CD4-positive, alpha-beta T cell (primary cell): ENCODE data around the gene FAM83F. TPM values are rescaled to one million over a fixed set of nuclear protein-coding genes. Genes with fewer than 3 reads are reported as not detected.

ENCODE experiments used
- ATAC-seq: fragments of 200-7000 bp; cut with Tn5 transposase; one replicate; pipeline ENCODE4 v1.10.0; 2022; ENCODE audit warnings: mild to moderate bottlenecking; ENCODE audit not compliant: poor library complexity
- CTCF ChIA-PET: fragments of 350-600 bp; sonication (Branson Sonifier 250); formaldehyde crosslinking; loops from one replicate; lab custom pipeline; 2021; ENCODE audit warnings: antibody characterized with exemption, inconsistent platforms; lab: Charles Lee
- POLR2A ChIA-PET: fragments of 350-600 bp; sonication (Branson Sonifier 250); formaldehyde crosslinking; loops from one replicate; lab custom pipeline; 2021; ENCODE audit warnings: antibody characterized with exemption, inconsistent platforms; lab: Charles Lee
- DNase-seq, 14 experiments: peaks; one replicate each; pipeline ENCODE4 v3.0.0-alpha.2; 2013 to 2020; ENCODE audit warnings: mixed read lengths in 2 of 14
- H3K27ac ChIP-seq, 2 donors: one replicate each; pipeline versions ENCODE4 v1.5.1 to v1.7.0; 2013; ENCODE audit warnings: low read length in 2 of 2, low read depth in 1 of 2, mild to moderate bottlenecking in 1 of 2
- H3K27me3 ChIP-seq, 2 experiments: 1 replicate in 1 of 2; 2 replicates in 1 of 2; pipeline versions ENCODE4 v1.6.1 to v1.7.0; 2013; ENCODE audit warnings: low read length in 2 of 2, control low read depth in 1 of 2, mild to moderate bottlenecking in 1 of 2, moderate library complexity in 1 of 2; ENCODE audit not compliant: insufficient read depth in 2 of 2, control insufficient read depth in 1 of 2
- H3K36me3 ChIP-seq: one replicate; pipeline ENCODE4 v1.6.1; 2013; ENCODE audit warnings: low read length, control low read depth; ENCODE audit not compliant: insufficient read depth
- H3K4me1 ChIP-seq: one replicate; pipeline ENCODE4 v1.6.1; 2013; ENCODE audit warnings: low read length, control low read depth; ENCODE audit not compliant: insufficient read depth
- H3K4me3 ChIP-seq: one replicate; pipeline ENCODE4 v1.5.1; 2013; ENCODE audit warnings: mild to moderate bottlenecking, low read length, moderate library complexity
- H3K9me3 ChIP-seq, 2 experiments: 1 replicate in 1 of 2; 2 replicates in 1 of 2; pipeline versions ENCODE4 v1.6.1 to v1.7.0; 2013; ENCODE audit warnings: low read length in 2 of 2, mild to moderate bottlenecking in 2 of 2, control low read depth in 1 of 2, moderate library complexity in 1 of 2; ENCODE audit not compliant: control insufficient read depth in 1 of 2, insufficient read depth in 1 of 2
- H3K27ac Mint-ChIP-seq: one replicate; pipeline ENCODE4 v1.8.0; 2020; ENCODE audit warnings: mixed read lengths
- H3K27me3 Mint-ChIP-seq: one replicate; pipeline ENCODE4 v1.8.0; 2021; ENCODE audit warnings: mixed read lengths
- H3K36me3 Mint-ChIP-seq: one replicate; pipeline ENCODE4 v1.8.0; 2021; ENCODE audit warnings: low read depth, mixed read lengths
- H3K4me1 Mint-ChIP-seq: one replicate; pipeline ENCODE4 v1.8.0; 2021; ENCODE audit warnings: low read depth, mixed read lengths
- H3K4me3 Mint-ChIP-seq: one replicate; pipeline ENCODE4 v1.8.0; 2020; ENCODE audit warnings: mild to moderate bottlenecking, mixed read lengths
- H3K9me3 Mint-ChIP-seq: one replicate; pipeline ENCODE4 v1.8.0; 2020; ENCODE audit warnings: mixed read lengths
- intact Hi-C, 2 experiments: fragments of 100-400 bp; cut with DNase I in 1 of 2; cut with micrococcal nuclease in 1 of 2; formaldehyde crosslinking; loops; one replicate each; pipeline versions ENCODE4 v1.15.1 to v1.9.0; 2023 to 2025; cut with DNase I, micrococcal nuclease
- total RNA-seq, 174 experiments: library from RNA in 2 of 174; stranded (reverse) in 2 of 174; gene quantifications; one replicate each; pipeline ENCODE4 v1.2.3 and lab custom pipeline; 2021 to 2026
- TF ChIP-seq, protein P1 (sequence below): fragments of 200-600 bp; IDR thresholded peaks from one replicate; pipeline ENCODE4 v1.8.0; 2022; ENCODE audit warnings: antibody characterized with exemption, mild to moderate bottlenecking

FAM83F gene
- total RNA-seq, 2 experiments from 2014 or later: 5.2 to 6.8 TPM

DNA sequence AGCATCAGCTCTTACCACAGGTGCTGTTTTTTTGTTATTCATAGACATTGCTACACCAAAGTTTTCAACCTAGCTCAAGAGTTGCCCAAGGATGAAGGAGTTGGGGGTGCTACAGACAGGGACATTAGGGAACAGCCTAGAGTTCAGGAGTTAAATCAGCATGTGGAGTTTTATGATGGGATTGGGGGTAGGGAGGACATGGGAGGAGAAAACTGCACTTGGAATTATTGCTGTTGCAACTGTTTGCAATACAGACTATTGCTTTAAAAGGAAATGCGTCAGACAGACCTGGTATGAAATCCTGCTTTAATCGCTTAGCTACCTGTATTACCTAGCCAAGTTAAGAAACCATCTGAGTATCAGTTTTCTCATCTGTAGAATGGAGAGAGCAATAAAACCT, 28.3 kb upstream of the FAM83F start:
- CTCF ChIA-PET: interaction anchor here (1.9 kb wide), 1 partner anchor 58 kb away, joined by 4 read pairs; no protein-coding TSS in a partner anchor
- Mint-ChIP-seq H3K27ac (peak overlapping the region; percentile 80), H3K4me3 (no peak overlapping the region), H3K27me3 (no peaks in the 10 kb centered on the region), H3K36me3 (peaks cover 98% of the 10 kb centered on the region), H3K4me1 (peaks cover 26% of the 10 kb centered on the region), H3K9me3 (no peaks in the 10 kb centered on the region)
- POLR2A ChIA-PET: interaction anchor here (0.7 kb wide), 2 partner anchors 51 to 61 kb away, joined by 3 read pairs; no protein-coding TSS in a partner anchor
- H3K4me3 ChIP-seq: no peak overlapping the region
- no peak overlapping the region for H3K27ac ChIP-seq
- intact Hi-C loops: no loop called here
- H3K4me1 ChIP-seq: peaks cover 9% of the 10 kb centered on the region
- no peak for DNase-seq
- H3K36me3 ChIP-seq: peaks cover 97% of the 10 kb centered on the region
- TF ChIP-seq, protein P1, sequence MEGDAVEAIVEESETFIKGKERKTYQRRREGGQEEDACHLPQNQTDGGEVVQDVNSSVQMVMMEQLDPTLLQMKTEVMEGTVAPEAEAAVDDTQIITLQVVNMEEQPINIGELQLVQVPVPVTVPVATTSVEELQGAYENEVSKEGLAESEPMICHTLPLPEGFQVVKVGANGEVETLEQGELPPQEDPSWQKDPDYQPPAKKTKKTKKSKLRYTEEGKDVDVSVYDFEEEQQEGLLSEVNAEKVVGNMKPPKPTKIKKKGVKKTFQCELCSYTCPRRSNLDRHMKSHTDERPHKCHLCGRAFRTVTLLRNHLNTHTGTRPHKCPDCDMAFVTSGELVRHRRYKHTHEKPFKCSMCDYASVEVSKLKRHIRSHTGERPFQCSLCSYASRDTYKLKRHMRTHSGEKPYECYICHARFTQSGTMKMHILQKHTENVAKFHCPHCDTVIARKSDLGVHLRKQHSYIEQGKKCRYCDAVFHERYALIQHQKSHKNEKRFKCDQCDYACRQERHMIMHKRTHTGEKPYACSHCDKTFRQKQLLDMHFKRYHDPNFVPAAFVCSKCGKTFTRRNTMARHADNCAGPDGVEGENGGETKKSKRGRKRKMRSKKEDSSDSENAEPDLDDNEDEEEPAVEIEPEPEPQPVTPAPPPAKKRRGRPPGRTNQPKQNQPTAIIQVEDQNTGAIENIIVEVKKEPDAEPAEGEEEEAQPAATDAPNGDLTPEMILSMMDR: no peak
- H3K9me3 ChIP-seq: no peaks in the 10 kb centered on the region
- ATAC-seq: no peak
- no peaks in the 10 kb centered on the region for H3K27me3 ChIP-seq

DNA sequence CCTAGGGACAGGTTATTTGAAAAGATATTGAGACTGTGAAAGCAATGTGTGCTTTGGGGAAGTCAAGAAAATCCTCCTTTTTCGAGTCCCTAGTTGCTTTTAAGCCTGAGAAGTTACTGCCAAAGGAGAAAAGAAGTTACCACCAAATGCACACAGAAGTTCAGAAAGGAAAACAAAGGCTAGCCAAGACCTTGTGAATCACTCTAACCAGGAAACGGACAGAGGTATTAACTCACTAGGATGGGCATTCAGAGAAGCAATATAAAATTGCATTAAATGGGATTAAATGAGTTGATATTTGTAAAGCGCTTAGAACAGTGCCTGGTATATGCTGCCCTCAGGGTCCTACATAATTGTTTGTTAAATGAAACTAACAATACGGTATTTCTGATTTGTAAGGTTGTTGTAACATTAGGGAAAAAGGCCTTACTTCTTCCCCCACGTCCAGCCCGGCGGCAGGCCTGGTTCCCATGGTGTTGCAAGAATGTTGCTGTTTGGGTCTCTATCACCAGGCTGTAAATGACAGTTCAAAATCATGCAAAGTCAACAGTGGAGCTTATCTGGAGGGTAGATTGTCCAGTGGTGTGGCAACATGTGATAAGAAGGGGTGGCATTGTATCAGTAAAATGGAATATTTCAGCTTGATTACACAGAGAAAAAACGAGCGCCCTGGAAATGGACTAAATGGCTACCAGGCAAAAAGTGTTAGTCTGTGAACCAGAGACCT, 27.5 kb upstream of the FAM83F start:
- DNase-seq (no peak), ATAC-seq (no peak)
- no peaks in the 10 kb centered on the region for H3K27me3 ChIP-seq
- H3K36me3 ChIP-seq: peaks cover 97% of the 10 kb centered on the region
- peaks cover 99% of the 10 kb centered on the region for H3K36me3 Mint-ChIP-seq
- H3K27ac Mint-ChIP-seq: peak overlapping the region; percentile 80
- TF ChIP-seq, protein P1: no peak
- H3K27me3 Mint-ChIP-seq: no peaks in the 10 kb centered on the region
- H3K4me3 Mint-ChIP-seq: no peak overlapping the region
- POLR2A ChIA-PET: interaction anchor here (0.7 kb wide), 2 partner anchors 50 to 524 kb away, joined by 3 read pairs; no protein-coding TSS in a partner anchor
- no peaks in the 10 kb centered on the region for H3K9me3 Mint-ChIP-seq
- peaks cover 3% of the 10 kb centered on the region for H3K4me1 ChIP-seq
- CTCF ChIA-PET: interaction anchor here (1.4 kb wide), 1 partner anchor 35 kb away, joined by 4 read pairs; no protein-coding TSS in a partner anchor
- H3K27ac ChIP-seq: no peak overlapping the region
- intact Hi-C loops: no loop called here
- H3K9me3 ChIP-seq: no peaks in the 10 kb centered on the region
- no peak overlapping the region for H3K4me3 ChIP-seq
- H3K4me1 Mint-ChIP-seq: peaks cover 20% of the 10 kb centered on the region

- no peak for ATAC-seq
- ChIA-PET POLR2A (interaction anchor here (0.6 to 0.7 kb wide), 2 partner anchors 33 to 523 kb away, joined by 3 read pairs; no protein-coding TSS in a partner anchor), CTCF (interaction anchor here (1.4 kb wide), 1 partner anchor 36 kb away, joined by 4 read pairs; no protein-coding TSS in a partner anchor)
- Mint-ChIP-seq H3K4me1 (peaks cover 16% of the 10 kb centered on the region), H3K9me3 (no peaks in the 10 kb centered on the region), H3K27ac (peak overlapping the region; percentile 69), H3K4me3 (no peak overlapping the region), H3K36me3 (peaks cover 100% of the 10 kb centered on the region), H3K27me3 (no peaks in the 10 kb centered on the region)
- no peak for DNase-seq
- TF ChIP-seq, protein P1: no peak
- H3K27ac ChIP-seq: no peak overlapping the region
- intact Hi-C loops: no loop called here
- H3K36me3 ChIP-seq: peaks cover 97% of the 10 kb centered on the region
- H3K27me3 ChIP-seq: no peaks in the 10 kb centered on the region
- no peaks in the 10 kb centered on the region for H3K4me1 ChIP-seq
- H3K4me3 ChIP-seq: no peak overlapping the region
- no peaks in the 10 kb centered on the region for H3K9me3 ChIP-seq
Measured at GRCh38 chr22:39967996-39968972, 26.5 kb upstream of the FAM83F start.
